NCI-H1417 treated with DMSO at 0.1 percent for 48 hours (cell line): ENCODE measurements around the gene FAM72B.
"Not testable (repeated sequence)": the region's sequence is repeated elsewhere in the genome, so short reads cannot be mapped to it uniquely, and the experiment has no call there.

Experiments used
- DNase-seq: peaks from one replicate; lab custom pipeline; 2025; lab: John Stamatoyannopoulos, UW

The FAM72B gene

GRCh38 chr1:121184290-121185127, at the start of gene FAM72B, which contains the start of gene SRGAP2C:
TSS of gene FAM72B (minus strand) at chr1:121184340. CDS start at chr1:121183489, 851 bp downstream.
TSS of gene SRGAP2C (plus strand) at chr1:121184975. CDS start at chr1:121187447, 2,472 bp downstream.
- DNase-seq, result peak; percentile 98

- DNase-seq, result not testable (repeated sequence)
Observed at GRCh38 chr1:121232445-121233125, 48.4 kb upstream of the FAM72B start.

- DNase-seq, result not testable (repeated sequence)
Observed at GRCh38 chr1:121230636-121231035, 46.5 kb upstream of the FAM72B start.

GRCh38 chr1:121227544-121228330, 43.6 kb upstream of the FAM72B start:
- DNase-seq, result not testable (repeated sequence)

GRCh38 chr1:121226925-121227324, 42.8 kb upstream of the FAM72B start:
- DNase-seq, result not testable (repeated sequence)

- not testable (repeated sequence) for DNase-seq
Observed at GRCh38 chr1:121226295-121226904, 42.3 kb upstream of the FAM72B start.

GRCh38 chr1:121224714-121225113, 40.6 kb upstream of the FAM72B start:
- DNase-seq, result not testable (repeated sequence)

- DNase-seq, result not testable (repeated sequence)
Observed at GRCh38 chr1:121221770-121222169, 37.6 kb upstream of the FAM72B start.

GRCh38 chr1:121216676-121217075, 32.5 kb upstream of the FAM72B start:
- not testable (repeated sequence) for DNase-seq

GRCh38 chr1:121215699-121216417, 31.7 kb upstream of the FAM72B start:
- DNase-seq, result not testable (repeated sequence)

- not testable (repeated sequence) for DNase-seq
Observed at GRCh38 chr1:121214544-121215156, 30.5 kb upstream of the FAM72B start.

GRCh38 chr1:121213491-121213890, 29.4 kb upstream of the FAM72B start:
- DNase-seq, result not testable (repeated sequence)

- DNase-seq, result not testable (repeated sequence)
Observed at GRCh38 chr1:121210778-121211177, 26.6 kb upstream of the FAM72B start.

- DNase-seq, result not testable (repeated sequence)
Observed at GRCh38 chr1:121208375-121208774, 24.2 kb upstream of the FAM72B start.

GRCh38 chr1:121207328-121207727, 23.2 kb upstream of the FAM72B start:
- not testable (repeated sequence) for DNase-seq

- DNase-seq, result not testable (repeated sequence)
Observed at GRCh38 chr1:121205786-121206711, 21.9 kb upstream of the FAM72B start.

- DNase-seq, result not testable (repeated sequence)
Observed at GRCh38 chr1:121202986-121203385, 18.8 kb upstream of the FAM72B start.

GRCh38 chr1:121200985-121201981, 17.1 kb upstream of the FAM72B start:
- DNase-seq, result not testable (repeated sequence)
